ENCODE measurements around the gene C1QTNF1.

DNA sequence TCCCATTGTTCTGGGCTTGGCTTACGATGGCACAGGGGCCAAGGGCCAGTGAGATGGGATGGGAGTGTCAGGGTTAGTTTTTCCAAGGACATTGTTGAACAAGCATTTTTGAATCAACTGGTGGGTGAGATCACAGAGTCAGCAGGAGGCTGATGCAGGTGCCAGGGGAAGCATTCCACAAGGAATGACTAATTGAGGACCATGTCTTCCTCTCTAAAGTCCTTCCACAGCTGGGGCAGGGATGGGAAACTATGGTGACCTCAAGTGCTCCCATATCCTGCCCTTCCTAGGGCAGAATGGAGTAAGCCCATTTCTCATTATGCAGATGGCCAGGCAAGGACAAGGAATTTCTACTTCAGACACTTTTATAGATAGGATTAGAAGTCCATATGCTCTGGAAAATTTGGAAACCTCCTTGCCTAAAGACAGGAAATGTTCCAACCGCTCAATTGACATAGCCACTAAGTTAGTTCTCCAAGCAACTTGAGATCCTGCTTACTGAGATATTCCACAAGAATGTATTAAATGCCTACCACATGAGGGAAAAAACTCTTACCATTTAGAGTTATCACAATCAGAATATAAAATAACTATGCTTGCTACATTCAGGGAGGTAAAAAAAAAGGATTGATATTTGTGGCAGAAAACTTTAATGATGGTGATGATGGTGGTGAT is 29.4 kb downstream of the C1QTNF1 start:
- TF ChIP-seq POLR2AphosphoS5 (IDR thresholded peaks at IDR 0.05), result no peak
- TF ChIP-seq, protein P1, sequence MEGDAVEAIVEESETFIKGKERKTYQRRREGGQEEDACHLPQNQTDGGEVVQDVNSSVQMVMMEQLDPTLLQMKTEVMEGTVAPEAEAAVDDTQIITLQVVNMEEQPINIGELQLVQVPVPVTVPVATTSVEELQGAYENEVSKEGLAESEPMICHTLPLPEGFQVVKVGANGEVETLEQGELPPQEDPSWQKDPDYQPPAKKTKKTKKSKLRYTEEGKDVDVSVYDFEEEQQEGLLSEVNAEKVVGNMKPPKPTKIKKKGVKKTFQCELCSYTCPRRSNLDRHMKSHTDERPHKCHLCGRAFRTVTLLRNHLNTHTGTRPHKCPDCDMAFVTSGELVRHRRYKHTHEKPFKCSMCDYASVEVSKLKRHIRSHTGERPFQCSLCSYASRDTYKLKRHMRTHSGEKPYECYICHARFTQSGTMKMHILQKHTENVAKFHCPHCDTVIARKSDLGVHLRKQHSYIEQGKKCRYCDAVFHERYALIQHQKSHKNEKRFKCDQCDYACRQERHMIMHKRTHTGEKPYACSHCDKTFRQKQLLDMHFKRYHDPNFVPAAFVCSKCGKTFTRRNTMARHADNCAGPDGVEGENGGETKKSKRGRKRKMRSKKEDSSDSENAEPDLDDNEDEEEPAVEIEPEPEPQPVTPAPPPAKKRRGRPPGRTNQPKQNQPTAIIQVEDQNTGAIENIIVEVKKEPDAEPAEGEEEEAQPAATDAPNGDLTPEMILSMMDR (IDR thresholded peaks at IDR 0.05), result no peak
- no peak for TF ChIP-seq POLR2A (IDR thresholded peaks at IDR 0.05)

Data from suprapubic skin (tissue), 4 donors.